IPS DF 6.9 (cell line): ENCODE data around the gene CNDP1.

ENCODE experiments used
- DNase-seq: peaks from one replicate; pipeline ENCODE4 v3.0.0-alpha.2; 2013; ENCODE audit warnings: low read depth, low spot score
- H3K27ac ChIP-seq: one replicate; pipeline ENCODE4 v1.5.1; 2013; ENCODE audit warnings: low read length, control low read depth
- H3K27me3 ChIP-seq: 2 replicates; pipeline ENCODE4 v1.6.1; 2013; ENCODE audit warnings: mild to moderate bottlenecking, low read length; ENCODE audit not compliant: control insufficient read depth, insufficient read depth
- H3K36me3 ChIP-seq: 2 replicates; pipeline ENCODE4 v1.6.1; 2013; ENCODE audit warnings: low read length; ENCODE audit not compliant: control insufficient read depth, insufficient read depth
- H3K4me1 ChIP-seq: 2 replicates; pipeline ENCODE4 v1.6.1; 2013; ENCODE audit warnings: low read length; ENCODE audit not compliant: control insufficient read depth, insufficient read depth
- H3K4me3 ChIP-seq: 2 replicates; pipeline ENCODE4 v1.5.1; 2013; ENCODE audit warnings: mild to moderate bottlenecking, low read length
- H3K9me3 ChIP-seq: 2 replicates; pipeline ENCODE4 v1.6.1; 2013; ENCODE audit warnings: low read length, inconsistent platforms; ENCODE audit not compliant: control insufficient read depth, insufficient read depth
- WGBS: extraction: QIAGEN DNeasy Blood & Tissue Kit; methylation state at CpG from one replicate; pipeline ENCODE4 v1.1.7; 2013; ENCODE audit warnings: mixed read lengths, missing lambda C conversion rate; ENCODE audit not compliant: insufficient read length, insufficient coverage; 5-methylcytosine and 5-hydroxymethylcytosine counted together

The CNDP1 gene

DNA sequence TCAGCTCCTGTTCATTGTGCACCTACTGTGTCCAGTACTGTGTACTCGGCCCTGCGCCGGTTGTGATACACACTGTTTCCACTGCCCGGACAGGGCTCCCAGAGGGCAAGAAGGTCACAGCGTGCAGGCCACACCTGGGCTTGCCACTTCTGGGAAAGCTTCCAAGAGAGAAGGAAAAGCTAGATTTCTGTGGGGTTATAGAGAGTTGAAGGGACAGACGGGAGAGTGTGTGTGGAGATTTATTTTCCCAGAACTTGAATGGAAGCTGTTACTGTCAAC lies 3.8 kb upstream of the CNDP1 start:
- Histone ChIP-seq H3K36me3 (no peaks in the 10 kb centered on the region), H3K9me3 (no peaks in the 10 kb centered on the region), H3K27me3 (no peaks in the 10 kb centered on the region), H3K4me1 (no peaks in the 10 kb centered on the region; the same call in 1 of the 2 replicates), H3K4me3 (no peak overlapping the region), H3K27ac (no peak overlapping the region)
- WGBS: no CpG with 5 or more reads among the region's 6 CpGs
- DNase-seq: no peak

DNA sequence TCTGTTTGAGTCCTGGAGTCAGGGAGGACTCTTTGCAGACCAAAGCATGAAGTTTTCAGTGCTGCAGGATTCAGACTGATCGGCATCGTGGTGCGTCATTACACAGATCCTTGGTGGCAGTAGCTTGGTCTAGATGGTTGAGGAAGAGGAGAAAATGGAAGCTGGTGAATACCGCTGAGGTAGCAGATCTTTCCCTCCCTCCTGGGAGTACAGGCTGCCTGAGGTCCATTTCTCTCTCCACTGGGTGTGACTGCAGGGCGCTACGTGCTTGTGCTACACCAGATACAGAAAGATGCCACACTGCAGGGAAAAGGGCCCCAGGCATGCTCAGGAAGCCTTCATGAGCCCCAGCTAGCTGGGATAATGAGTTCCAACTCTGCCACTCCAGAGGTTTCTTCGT lies 3.3 kb upstream of the CNDP1 start:
- Histone ChIP-seq H3K36me3 (no peaks in the 10 kb centered on the region), H3K27me3 (no peaks in the 10 kb centered on the region), H3K4me1 (no peaks in the 10 kb centered on the region; the same call in 1 of the 2 replicates), H3K27ac (no peak overlapping the region), H3K4me3 (no peak overlapping the region), H3K9me3 (no peaks in the 10 kb centered on the region)
- WGBS: no CpG with 5 or more reads among the region's 7 CpGs
- no peak for DNase-seq

DNA sequence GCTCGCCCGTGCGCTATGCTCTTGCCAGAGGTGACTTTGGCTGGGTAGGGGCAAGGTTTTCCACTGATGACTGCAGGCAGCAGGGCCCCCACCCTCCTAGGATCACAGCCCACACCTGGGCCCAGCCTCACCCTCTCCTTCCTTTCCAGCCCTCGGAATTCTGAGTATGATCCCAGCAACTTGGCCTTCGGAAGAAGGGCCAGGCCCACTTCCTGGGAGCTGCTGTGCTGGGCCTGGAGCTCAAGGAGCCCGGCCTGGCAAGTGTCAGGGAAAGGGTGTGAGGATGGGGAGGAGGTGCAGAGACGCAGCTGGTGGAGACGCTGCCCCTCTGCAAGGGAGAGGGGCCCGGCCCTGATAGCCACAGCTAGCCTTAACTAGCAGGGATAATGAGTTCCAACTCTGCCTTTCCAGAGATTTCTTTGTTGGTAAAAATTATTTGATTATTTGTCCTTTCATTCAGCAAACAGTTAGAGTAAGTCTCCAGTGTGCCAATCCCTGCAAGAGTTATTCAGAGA lies 1.7 kb upstream of the CNDP1 start:
- no CpG with 5 or more reads among the region's 9 CpGs for whole genome bisulfite sequencing
- H3K27ac ChIP-seq: no peak overlapping the region
- no peaks in the 10 kb centered on the region; the same call in 1 of the 2 replicates for H3K4me1 ChIP-seq
- DNase-seq: no peak
- no peak overlapping the region for H3K4me3 ChIP-seq
- H3K36me3 ChIP-seq: no peaks in the 10 kb centered on the region
- H3K9me3 ChIP-seq: no peaks in the 10 kb centered on the region
- H3K27me3 ChIP-seq: no peaks in the 10 kb centered on the region

DNA sequence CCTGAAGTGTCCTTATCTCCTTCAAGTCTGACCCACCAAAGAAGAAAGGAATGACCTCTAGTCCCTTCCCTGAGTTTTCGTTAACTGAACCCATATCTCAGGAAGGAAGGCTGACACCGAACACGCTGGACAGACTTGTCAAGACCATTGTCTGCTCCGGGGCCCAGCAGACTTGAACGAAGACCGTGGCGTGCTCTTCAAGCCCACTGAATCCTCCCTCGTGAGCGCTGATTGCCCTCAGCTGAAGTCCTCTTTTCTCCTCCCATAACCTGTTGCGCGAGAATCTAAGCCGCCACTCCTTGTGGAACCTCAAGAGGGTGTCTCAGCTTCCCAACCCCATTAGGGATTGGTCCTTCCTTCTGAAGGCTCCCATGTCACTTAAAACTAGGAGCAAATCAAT lies 634 bp upstream of the CNDP1 start:
- no CpG with 5 or more reads among the region's 12 CpGs for WGBS
- Histone ChIP-seq H3K4me3 (no peak overlapping the region), H3K4me1 (no peaks in the 10 kb centered on the region; the same call in 1 of the 2 replicates), H3K36me3 (no peaks in the 10 kb centered on the region), H3K9me3 (no peaks in the 10 kb centered on the region), H3K27me3 (no peaks in the 10 kb centered on the region), H3K27ac (no peak overlapping the region)
- DNase-seq: no peak

DNA sequence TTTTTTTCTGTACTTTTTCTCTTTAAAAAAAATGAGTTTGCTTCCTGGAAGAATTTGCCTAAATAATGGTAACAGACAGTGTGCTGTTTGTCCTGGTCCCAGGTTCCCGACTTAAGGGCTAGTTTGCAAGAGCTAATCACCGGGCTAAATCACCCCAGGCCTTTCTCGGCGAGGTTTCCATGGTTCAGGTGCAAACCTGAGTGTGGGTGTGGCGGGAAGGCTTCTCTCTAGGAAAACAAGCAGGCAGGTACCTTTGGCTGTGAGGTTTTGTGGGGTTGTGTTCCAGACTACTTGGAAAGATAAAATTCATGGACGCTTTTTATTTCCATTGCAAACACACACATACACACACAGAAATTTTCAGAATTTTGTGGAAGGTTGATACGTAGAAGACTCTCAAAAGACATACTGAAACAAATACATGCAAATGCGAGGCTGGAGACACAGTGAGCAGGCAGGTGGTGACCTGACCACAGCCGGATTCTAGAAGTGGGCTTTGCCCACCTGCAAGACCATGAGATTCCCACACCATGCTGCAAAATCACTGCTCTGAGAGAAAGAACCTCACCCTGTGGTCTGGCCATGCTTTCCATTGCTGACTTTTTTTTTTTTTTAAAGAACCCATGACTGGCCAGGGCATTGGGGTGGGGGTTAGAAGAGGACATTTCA lies 815 bp downstream of the CNDP1 start:
- H3K27ac ChIP-seq: no peak overlapping the region
- no peak for DNase-seq

DNA sequence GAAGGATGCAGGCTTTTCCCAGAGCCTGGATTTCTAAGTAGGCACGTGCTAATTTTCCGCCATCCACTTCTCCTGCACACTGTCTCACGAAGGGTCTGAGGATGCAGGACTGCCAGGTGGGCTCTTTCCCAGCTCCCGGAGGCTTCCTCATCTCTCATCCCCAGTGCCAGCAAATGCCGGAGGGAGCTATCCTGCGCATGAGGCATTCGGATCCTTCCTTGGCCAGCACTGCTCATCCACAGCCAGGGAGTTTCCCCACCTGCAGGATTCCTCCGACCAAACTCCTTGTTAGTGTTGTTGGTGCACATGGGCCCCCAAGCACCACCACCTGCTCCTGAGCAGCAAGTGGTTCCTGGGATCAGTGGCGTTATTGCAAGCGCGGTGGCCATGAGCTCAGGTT lies 5.0 kb downstream of the CNDP1 start:
- Histone ChIP-seq H3K4me3 (no peak overlapping the region), H3K27me3 (no peaks in the 10 kb centered on the region), H3K4me1 (no peaks in the 10 kb centered on the region), H3K27ac (no peak overlapping the region), H3K9me3 (no peaks in the 10 kb centered on the region), H3K36me3 (no peaks in the 10 kb centered on the region)
- DNase-seq: no peak
- WGBS: no CpG with 5 or more reads among the region's 11 CpGs

More for the DNA sequence above, 815 bp downstream of the CNDP1 start:
- Histone ChIP-seq H3K4me3 (no peak overlapping the region), H3K4me1 (no peaks in the 10 kb centered on the region; the same call in 1 of the 2 replicates), H3K9me3 (no peaks in the 10 kb centered on the region), H3K36me3 (no peaks in the 10 kb centered on the region), H3K27me3 (no peaks in the 10 kb centered on the region)
- WGBS: no CpG with 5 or more reads among the region's 9 CpGs

DNA sequence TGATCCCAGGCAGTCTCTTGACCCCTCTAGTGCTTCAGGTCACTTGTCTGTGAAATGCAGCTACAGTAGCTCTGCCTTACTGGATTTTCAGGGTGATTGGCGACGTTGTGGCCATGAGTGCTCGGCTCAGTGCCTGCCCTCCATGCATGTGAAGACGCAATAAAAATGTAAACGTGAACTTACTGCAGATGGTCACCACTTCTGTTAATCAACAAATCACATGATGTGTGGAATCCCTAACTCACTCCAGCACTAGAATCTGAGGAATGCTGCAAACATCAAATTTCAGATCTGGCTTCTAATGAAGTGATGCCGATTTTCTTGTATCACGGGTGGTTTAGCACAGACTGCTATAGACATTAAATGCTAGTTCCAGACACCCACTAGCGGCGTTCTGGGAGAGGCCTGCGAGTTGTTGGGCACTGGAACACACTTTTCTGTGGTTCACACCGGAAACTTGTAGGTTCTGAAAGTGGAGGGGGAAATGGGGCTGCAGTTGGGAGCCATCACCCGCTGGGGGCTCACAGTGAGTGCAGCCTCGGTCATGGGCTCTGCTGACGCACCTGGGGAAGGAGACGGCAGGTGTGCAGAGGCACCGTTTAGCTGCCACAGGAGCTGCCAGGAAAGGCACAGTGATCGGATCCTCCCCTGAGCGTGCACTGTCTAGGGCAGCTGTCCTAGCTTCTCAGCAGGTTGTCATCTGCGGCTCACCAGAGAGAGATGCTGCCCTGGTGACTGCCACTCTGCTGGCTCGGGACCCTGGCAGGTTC lies 6.5 kb downstream of the CNDP1 start:
- no peak overlapping the region for H3K4me3 ChIP-seq
- H3K36me3 ChIP-seq: no peaks in the 10 kb centered on the region
- no CpG with 5 or more reads among the region's 20 CpGs for WGBS
- no peak for DNase-seq
- no peaks in the 10 kb centered on the region for H3K27me3 ChIP-seq
- H3K4me1 ChIP-seq: no peaks in the 10 kb centered on the region
- H3K9me3 ChIP-seq: no peaks in the 10 kb centered on the region
- no peak overlapping the region for H3K27ac ChIP-seq

DNA sequence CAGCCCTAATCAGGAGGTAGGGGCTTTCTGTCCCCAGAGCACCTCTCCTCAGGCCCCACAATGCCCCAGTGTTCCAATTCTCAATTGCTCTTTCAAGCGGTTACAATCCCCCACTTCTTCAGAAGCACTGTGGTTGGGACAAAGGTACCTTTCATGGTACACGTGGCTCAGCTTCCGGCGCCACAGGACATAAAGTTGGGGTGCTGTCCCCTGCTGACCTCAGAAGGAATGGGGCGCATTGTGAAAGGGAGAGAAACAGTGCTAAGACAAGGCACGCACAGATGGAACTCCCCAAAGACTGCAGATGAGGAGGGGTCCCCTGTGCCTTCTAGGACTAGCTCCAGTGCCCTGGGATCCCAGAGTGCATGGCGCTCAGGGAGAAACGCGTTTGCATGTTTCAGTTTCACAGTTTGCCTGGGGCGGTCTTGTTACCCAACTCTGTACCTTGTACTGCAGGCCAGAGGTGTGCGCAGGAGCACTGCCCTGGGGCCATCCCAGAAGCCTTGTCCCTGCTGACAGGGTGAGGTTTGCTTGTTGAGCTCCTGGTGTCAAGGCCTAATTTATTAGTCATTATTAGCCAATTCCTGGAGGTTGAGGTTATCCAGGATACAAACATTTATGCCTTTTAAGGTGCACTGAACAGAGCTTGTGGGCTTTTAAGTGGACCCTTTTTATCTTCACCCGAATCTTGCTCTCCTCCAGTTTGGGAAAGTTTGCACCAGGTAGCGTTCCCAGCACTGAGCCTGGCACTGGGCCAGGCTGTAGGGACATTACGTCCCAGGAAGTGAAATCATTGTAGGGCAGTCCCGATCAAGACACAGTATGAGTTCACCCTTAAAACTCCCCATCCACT lies 7.6 kb downstream of the CNDP1 start:
- Histone ChIP-seq H3K36me3 (no peaks in the 10 kb centered on the region), H3K4me1 (no peaks in the 10 kb centered on the region), H3K27ac (no peak overlapping the region), H3K9me3 (no peaks in the 10 kb centered on the region), H3K27me3 (no peaks in the 10 kb centered on the region), H3K4me3 (no peak overlapping the region)
- WGBS: no CpG with 5 or more reads among the region's 15 CpGs
- no peak for DNase-seq

DNA sequence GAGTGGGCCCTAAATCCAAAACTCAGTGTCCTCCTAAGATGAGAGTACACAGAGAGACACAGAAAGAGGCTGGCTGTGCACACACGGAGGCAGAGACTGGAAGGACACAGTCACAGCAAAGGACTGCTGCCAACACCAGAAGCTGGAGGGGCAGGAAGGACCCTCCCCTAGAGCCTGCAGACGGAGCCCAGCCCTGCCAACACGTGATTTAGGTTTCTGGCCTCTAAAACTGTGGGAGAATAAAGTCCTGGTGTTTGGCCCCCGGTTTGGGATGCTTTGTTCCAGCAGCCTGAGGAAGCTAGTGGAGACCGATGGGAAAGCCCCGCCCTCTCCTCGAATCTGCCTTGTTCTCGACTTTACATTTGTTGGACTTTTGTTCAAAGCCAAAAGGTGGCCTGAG lies 10.6 kb downstream of the CNDP1 start:
- WGBS: no CpG with 5 or more reads among the region's 8 CpGs
- Histone ChIP-seq H3K4me3 (no peak overlapping the region), H3K4me1 (no peaks in the 10 kb centered on the region), H3K27ac (no peak overlapping the region), H3K9me3 (no peaks in the 10 kb centered on the region; the same call in 1 of the 2 replicates), H3K36me3 (no peaks in the 10 kb centered on the region), H3K27me3 (no peaks in the 10 kb centered on the region)
- no peak for DNase-seq

DNA sequence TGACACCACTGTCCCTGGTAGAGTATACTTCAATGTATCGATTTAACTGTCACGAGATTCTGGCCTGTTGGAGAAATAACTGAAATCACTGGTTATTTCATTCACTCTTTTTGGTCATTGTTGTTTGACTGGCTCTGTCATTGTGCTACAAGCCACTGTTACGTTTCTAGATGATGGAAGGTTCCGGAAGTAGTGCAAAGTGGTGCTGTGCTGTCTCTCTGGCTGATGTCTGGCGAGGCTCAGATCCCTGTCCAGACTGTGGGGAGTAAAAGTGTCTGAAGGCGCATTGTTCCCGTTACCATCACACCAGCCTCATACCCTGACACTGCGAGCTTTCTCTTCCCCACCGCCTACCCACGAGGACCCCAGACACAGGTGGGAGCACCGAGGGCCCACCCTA lies 11.7 kb downstream of the CNDP1 start:
- DNase-seq: no peak
- Histone ChIP-seq H3K36me3 (no peaks in the 10 kb centered on the region), H3K27me3 (no peaks in the 10 kb centered on the region), H3K4me1 (no peaks in the 10 kb centered on the region), H3K4me3 (no peak overlapping the region), H3K27ac (no peak overlapping the region), H3K9me3 (no peaks in the 10 kb centered on the region; the same call in 1 of the 2 replicates)
- WGBS: no CpG with 5 or more reads among the region's 11 CpGs
